ENCODE data around the gene CPPED1. TPM values are rescaled to one million over a fixed set of nuclear protein-coding genes. Genes with fewer than 3 reads are reported as not detected.

The CPPED1 gene
- total and polyA plus RNA-seq, 10 of the 15 experiments (the other 5 are each of a cell fraction or from before 2014, with no cell fraction given) = 7.1 to 39.0 (median 16.0) TPM

DNA sequence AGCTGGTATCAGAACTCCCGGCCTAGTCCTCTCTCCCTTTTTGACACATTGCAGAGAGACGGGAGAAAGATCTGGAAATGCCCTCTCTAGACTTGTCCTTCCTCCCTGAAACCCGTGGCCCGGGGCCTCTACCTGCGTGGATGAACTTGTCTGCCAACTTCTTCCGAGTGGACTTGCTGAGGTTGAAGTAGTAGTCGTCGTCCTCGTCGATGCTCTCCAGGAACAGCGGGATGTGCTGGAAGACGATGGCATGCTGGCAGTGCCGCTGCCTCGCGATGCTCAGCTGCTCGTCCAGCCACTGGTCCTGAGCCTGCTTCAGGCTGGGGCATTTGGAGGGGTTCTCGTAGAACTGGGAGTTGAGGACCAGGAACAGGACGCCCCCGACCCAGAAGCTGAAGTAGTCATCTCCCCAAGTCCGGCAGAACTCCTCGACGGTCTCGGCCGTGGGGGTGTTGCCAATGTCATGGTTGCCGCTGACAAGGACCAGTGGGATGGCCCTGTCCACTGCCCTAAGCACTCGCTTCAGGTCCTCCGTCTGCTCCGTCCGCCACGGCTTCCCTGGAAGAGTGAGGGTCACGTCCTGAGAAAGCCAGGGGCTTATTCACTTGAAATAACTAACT is 99.1 kb downstream of the CPPED1 start (continued):
- TF ChIP-seq CBFB (IDR thresholded peaks at IDR 0.05; ENCODE audit: low read depth) (no peak), HDAC2 (IDR thresholded peaks at IDR 0.05) (no peak), ZZZ3 (IDR thresholded peaks at IDR 0.05; ENCODE audit: control insufficient read depth, insufficient read length, low read depth) (no peak), MEF2A (IDR thresholded peaks at IDR 0.05; ENCODE audit: insufficient read depth, low read depth, low read length) (no peak), STAT1 (conservative IDR thresholded peaks at IDR 0.05) (no peak), CBX3 (IDR thresholded peaks at IDR 0.05; ENCODE audit: borderline replicate concordance, low read depth) (no peak)
- TF ChIP-seq, protein P1, sequence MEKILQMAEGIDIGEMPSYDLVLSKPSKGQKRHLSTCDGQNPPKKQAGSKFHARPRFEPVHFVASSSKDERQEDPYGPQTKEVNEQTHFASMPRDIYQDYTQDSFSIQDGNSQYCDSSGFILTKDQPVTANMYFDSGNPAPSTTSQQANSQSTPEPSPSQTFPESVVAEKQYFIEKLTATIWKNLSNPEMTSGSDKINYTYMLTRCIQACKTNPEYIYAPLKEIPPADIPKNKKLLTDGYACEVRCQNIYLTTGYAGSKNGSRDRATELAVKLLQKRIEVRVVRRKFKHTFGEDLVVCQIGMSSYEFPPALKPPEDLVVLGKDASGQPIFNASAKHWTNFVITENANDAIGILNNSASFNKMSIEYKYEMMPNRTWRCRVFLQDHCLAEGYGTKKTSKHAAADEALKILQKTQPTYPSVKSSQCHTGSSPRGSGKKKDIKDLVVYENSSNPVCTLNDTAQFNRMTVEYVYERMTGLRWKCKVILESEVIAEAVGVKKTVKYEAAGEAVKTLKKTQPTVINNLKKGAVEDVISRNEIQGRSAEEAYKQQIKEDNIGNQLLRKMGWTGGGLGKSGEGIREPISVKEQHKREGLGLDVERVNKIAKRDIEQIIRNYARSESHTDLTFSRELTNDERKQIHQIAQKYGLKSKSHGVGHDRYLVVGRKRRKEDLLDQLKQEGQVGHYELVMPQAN (conservative IDR thresholded peaks at IDR 0.05) = no peak
- TF ChIP-seq, protein P2, sequence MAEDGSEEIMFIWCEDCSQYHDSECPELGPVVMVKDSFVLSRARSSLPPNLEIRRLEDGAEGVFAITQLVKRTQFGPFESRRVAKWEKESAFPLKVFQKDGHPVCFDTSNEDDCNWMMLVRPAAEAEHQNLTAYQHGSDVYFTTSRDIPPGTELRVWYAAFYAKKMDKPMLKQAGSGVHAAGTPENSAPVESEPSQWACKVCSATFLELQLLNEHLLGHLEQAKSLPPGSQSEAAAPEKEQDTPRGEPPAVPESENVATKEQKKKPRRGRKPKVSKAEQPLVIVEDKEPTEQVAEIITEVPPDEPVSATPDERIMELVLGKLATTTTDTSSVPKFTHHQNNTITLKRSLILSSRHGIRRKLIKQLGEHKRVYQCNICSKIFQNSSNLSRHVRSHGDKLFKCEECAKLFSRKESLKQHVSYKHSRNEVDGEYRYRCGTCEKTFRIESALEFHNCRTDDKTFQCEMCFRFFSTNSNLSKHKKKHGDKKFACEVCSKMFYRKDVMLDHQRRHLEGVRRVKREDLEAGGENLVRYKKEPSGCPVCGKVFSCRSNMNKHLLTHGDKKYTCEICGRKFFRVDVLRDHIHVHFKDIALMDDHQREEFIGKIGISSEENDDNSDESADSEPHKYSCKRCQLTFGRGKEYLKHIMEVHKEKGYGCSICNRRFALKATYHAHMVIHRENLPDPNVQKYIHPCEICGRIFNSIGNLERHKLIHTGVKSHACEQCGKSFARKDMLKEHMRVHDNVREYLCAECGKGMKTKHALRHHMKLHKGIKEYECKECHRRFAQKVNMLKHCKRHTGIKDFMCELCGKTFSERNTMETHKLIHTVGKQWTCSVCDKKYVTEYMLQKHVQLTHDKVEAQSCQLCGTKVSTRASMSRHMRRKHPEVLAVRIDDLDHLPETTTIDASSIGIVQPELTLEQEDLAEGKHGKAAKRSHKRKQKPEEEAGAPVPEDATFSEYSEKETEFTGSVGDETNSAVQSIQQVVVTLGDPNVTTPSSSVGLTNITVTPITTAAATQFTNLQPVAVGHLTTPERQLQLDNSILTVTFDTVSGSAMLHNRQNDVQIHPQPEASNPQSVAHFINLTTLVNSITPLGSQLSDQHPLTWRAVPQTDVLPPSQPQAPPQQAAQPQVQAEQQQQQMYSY (CRISPR knock-in tag; IDR thresholded peaks at IDR 0.05) = no peak
- TF ChIP-seq, protein P3, sequence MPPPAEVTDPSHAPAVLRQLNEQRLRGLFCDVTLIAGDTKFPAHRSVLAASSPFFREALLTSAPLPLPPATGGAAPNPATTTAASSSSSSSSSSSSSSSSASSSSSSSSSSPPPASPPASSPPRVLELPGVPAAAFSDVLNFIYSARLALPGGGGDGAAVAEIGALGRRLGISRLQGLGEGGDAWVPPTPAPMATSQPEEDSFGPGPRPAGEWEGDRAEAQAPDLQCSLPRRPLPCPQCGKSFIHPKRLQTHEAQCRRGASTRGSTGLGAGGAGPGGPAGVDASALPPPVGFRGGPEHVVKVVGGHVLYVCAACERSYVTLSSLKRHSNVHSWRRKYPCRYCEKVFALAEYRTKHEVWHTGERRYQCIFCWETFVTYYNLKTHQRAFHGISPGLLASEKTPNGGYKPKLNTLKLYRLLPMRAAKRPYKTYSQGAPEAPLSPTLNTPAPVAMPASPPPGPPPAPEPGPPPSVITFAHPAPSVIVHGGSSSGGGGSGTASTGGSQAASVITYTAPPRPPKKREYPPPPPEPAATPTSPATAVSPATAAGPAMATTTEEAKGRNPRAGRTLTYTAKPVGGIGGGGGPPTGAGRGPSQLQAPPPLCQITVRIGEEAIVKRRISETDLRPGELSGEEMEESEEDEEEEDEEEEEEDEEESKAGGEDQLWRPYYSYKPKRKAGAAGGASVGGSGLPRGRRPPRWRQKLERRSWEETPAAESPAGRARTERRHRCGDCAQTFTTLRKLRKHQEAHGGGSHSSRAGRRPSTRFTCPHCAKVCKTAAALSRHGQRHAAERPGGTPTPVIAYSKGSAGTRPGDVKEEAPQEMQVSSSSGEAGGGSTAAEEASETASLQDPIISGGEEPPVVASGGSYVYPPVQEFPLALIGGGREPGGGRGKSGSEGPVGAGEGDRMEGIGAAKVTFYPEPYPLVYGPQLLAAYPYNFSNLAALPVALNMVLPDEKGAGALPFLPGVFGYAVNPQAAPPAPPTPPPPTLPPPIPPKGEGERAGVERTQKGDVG (CRISPR knock-in tag; IDR thresholded peaks at IDR 0.05) = no peak
